Stimulated activated CD4-positive, alpha-beta T cell treated with anti-CD3 and anti-CD28 coated beads, Interleukin-12 subunit alpha, Interleukin-12 subunit beta, amount 100 ng/mL, for 48 hours (primary cell): ENCODE data around the gene KIAA1671.

Experiments used
- DNase-seq, 3 donors: peaks; one replicate each; pipeline ENCODE4 v3.0.0-alpha.2; 2020; ENCODE audit warnings: low read depth in 2 of 3, low spot score in 1 of 3

Gene KIAA1671

GRCh38 chr22:24981066-24981465 is 28.6 kb downstream of the KIAA1671 start:
- DNase-seq = no peak

- DNase-seq = no peak
These were observed 29.1 kb downstream of the KIAA1671 start for GRCh38 chr22:24981656-24982055.

- no peak for DNase-seq
These were observed 30.0 kb downstream of the KIAA1671 start for GRCh38 chr22:24982301-24983056.

- DNase-seq = no peak
These were observed 30.6 kb downstream of the KIAA1671 start for GRCh38 chr22:24983151-24983550.

GRCh38 chr22:24984122-24984521 is 31.6 kb downstream of the KIAA1671 start:
- DNase-seq = no peak

- no peak for DNase-seq
These were observed 33.3 kb downstream of the KIAA1671 start for GRCh38 chr22:24985826-24986214.

GRCh38 chr22:24986816-24987215 is 34.3 kb downstream of the KIAA1671 start:
- DNase-seq = no peak

- no peak for DNase-seq
These were observed 36.6 kb downstream of the KIAA1671 start for GRCh38 chr22:24989135-24989534.

GRCh38 chr22:24989541-24989951 is 37.0 kb downstream of the KIAA1671 start:
- no peak for DNase-seq

GRCh38 chr22:24990344-24990905 is 37.9 kb downstream of the KIAA1671 start:
- DNase-seq = no peak

GRCh38 chr22:24992946-24993345 is 40.4 kb downstream of the KIAA1671 start:
- no peak for DNase-seq

GRCh38 chr22:24994070-24994763 is 41.7 kb downstream of the KIAA1671 start:
- peak; percentile 25 to 44 (median 39) for DNase-seq

- no peak for DNase-seq
These were observed 43.2 kb downstream of the KIAA1671 start for GRCh38 chr22:24995649-24996180.

- DNase-seq = no peak
These were observed 44.0 kb downstream of the KIAA1671 start for GRCh38 chr22:24996420-24996952.

- DNase-seq = no peak
These were observed 44.5 kb downstream of the KIAA1671 start for GRCh38 chr22:24997023-24997422.

GRCh38 chr22:25000686-25001085 is 48.2 kb downstream of the KIAA1671 start:
- no peak for DNase-seq

GRCh38 chr22:25002241-25002985 is 49.9 kb downstream of the KIAA1671 start:
- no peak for DNase-seq

GRCh38 chr22:25006354-25006753 is 53.8 kb downstream of the KIAA1671 start:
- DNase-seq = no peak

GRCh38 chr22:25007444-25008106 is 55.1 kb downstream of the KIAA1671 start:
- no peak for DNase-seq

GRCh38 chr22:25008666-25009065 is 56.1 kb downstream of the KIAA1671 start:
- no peak for DNase-seq

GRCh38 chr22:25012741-25013143 is 60.2 kb downstream of the KIAA1671 start:
- no peak for DNase-seq
